ENCODE results near the gene FAM241B.

The FAM241B gene

DNA sequence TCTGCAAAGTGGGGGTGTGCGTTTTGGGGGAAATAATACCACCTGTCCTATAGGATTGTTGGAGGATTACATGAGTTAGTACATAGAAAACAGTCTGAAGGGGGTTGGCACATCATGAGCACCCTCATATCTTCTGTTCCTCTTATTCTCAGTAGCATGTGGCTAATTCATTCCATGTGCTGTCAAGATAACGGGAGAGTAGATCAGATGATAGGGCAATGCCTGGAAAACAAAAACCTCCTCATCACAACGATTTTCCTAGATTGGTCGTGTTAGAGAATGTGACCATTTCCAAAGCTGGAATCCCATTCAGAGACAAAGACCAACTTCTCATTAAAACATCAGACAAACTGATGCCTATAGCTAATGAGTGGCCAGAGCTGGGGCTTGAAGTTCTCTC is 50.6 kb downstream of the FAM241B start:
- Histone ChIP-seq H4K20me1 (ENCODE audit: insufficient read depth, low read length) (no peaks in the 10 kb centered on the region), H3K9me2 (replicated peaks; ENCODE audit: insufficient read depth, low read length) (no peaks in the 10 kb centered on the region), H3K27me3 (replicated peaks; ENCODE audit: insufficient read depth, low read length) (peaks cover 86% of the 10 kb centered on the region), H2AFZ (ENCODE audit: low read length) (no peak overlapping the region), H3K4me3 (ENCODE audit: low read length) (no peak overlapping the region), H3K36me3 (replicated peaks; ENCODE audit: insufficient read depth, low read length) (no peaks in the 10 kb centered on the region), H3K4me2 (ENCODE audit: low read depth, low read length) (no peak overlapping the region), H3K9me3 (replicated peaks; ENCODE audit: insufficient read depth, low read length) (no peaks in the 10 kb centered on the region), H3K4me1 (ENCODE audit: low read length) (no peaks in the 10 kb centered on the region), H3K9ac (ENCODE audit: low read length) (no peak overlapping the region), H3K79me2 (ENCODE audit: low read length) (no peaks in the 10 kb centered on the region), H3F3A (ENCODE audit: insufficient read depth, low read length) (no peaks in the 10 kb centered on the region), H3K27ac (ENCODE audit: low read length) (no peak overlapping the region)
- TF ChIP-seq EZH2 (optimal IDR thresholded peaks at IDR 0.05; ENCODE audit: low read depth, low read length) (no peak), EZH2phosphoT487 (IDR thresholded peaks at IDR 0.05; ENCODE audit: low read length) (no peak)
- TF ChIP-seq, protein P1, sequence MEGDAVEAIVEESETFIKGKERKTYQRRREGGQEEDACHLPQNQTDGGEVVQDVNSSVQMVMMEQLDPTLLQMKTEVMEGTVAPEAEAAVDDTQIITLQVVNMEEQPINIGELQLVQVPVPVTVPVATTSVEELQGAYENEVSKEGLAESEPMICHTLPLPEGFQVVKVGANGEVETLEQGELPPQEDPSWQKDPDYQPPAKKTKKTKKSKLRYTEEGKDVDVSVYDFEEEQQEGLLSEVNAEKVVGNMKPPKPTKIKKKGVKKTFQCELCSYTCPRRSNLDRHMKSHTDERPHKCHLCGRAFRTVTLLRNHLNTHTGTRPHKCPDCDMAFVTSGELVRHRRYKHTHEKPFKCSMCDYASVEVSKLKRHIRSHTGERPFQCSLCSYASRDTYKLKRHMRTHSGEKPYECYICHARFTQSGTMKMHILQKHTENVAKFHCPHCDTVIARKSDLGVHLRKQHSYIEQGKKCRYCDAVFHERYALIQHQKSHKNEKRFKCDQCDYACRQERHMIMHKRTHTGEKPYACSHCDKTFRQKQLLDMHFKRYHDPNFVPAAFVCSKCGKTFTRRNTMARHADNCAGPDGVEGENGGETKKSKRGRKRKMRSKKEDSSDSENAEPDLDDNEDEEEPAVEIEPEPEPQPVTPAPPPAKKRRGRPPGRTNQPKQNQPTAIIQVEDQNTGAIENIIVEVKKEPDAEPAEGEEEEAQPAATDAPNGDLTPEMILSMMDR (IDR thresholded peaks at IDR 0.05; ENCODE audit: low read length) = no peak
- DNase-seq = no peak

DNA sequence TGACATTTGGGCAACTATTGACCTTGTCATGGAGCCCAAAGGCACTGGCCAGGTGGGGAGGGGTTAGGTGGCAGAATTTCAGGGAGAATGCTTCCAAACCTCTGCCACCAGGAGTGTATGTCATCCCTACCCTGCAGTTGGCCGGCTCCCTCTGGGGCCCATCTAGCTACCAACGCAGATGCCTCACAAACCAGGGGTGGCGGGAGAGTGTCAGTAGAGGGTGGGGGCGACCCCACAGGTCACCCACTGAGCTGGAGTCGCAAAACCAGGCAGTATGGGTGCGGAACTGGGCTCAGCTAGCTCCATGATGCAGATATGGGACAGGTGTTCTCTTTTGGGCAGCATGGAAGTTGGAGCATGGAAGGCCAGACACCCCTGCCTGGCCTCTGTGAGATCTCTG is 51.4 kb downstream of the FAM241B start:
- DNase-seq = no peak
- no peaks in the 10 kb centered on the region for H3K36me3 ChIP-seq (replicated peaks; ENCODE audit: insufficient read depth, low read length)
- TF ChIP-seq, protein P1 (IDR thresholded peaks at IDR 0.05; ENCODE audit: low read length) = no peak
- TF ChIP-seq EZH2phosphoT487 (IDR thresholded peaks at IDR 0.05; ENCODE audit: low read length) (no peak), EZH2 (optimal IDR thresholded peaks at IDR 0.05; ENCODE audit: low read depth, low read length) (no peak)
- H3K4me1 ChIP-seq (ENCODE audit: low read length) = no peaks in the 10 kb centered on the region
- peaks cover 94% of the 10 kb centered on the region for H3K27me3 ChIP-seq (replicated peaks; ENCODE audit: insufficient read depth, low read length)
- H3K4me2 ChIP-seq (ENCODE audit: low read depth, low read length) = no peak overlapping the region
- H2AFZ ChIP-seq (ENCODE audit: low read length) = no peak overlapping the region
- H3K9me3 ChIP-seq (replicated peaks; ENCODE audit: insufficient read depth, low read length) = no peaks in the 10 kb centered on the region
- no peaks in the 10 kb centered on the region for H3K79me2 ChIP-seq (ENCODE audit: low read length)
- H3K4me3 ChIP-seq (ENCODE audit: low read length) = no peak overlapping the region
- H3K9me2 ChIP-seq (replicated peaks; ENCODE audit: insufficient read depth, low read length) = no peaks in the 10 kb centered on the region
- H4K20me1 ChIP-seq (ENCODE audit: insufficient read depth, low read length) = no peaks in the 10 kb centered on the region
- no peaks in the 10 kb centered on the region for H3F3A ChIP-seq (ENCODE audit: insufficient read depth, low read length)
- H3K27ac ChIP-seq (ENCODE audit: low read length) = no peak overlapping the region
- H3K9ac ChIP-seq (ENCODE audit: low read length) = no peak overlapping the region

DNA sequence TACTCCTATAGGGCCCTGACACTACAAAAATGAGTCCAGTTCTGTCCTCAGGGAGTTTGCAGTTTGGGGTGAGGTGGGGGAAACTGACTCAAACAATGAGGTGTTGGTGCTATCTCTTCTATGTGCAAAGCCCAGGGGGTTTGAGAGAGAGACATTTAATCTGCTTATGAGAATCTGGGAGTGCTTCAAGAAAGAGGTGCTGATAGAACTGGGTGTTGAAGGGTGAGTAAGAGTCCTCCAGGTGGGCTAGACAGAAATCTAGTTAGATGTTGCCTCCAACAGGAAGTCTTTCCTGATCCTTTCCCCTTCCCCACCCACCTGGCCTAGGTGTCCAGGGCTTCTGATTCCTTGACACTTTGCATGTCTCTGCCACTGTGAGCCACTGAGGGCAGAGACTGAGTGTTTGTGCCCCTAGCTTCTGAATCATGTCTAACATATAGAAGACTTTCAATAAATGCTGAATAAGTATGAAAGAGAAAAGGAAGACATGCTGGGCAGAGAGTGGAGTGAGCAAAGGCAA is 53.0 kb downstream of the FAM241B start:
- Histone ChIP-seq H3K9me3 (replicated peaks; ENCODE audit: insufficient read depth, low read length) (no peaks in the 10 kb centered on the region), H3K4me2 (ENCODE audit: low read depth, low read length) (no peak overlapping the region), H4K20me1 (ENCODE audit: insufficient read depth, low read length) (no peaks in the 10 kb centered on the region), H3K4me1 (ENCODE audit: low read length) (no peaks in the 10 kb centered on the region), H2AFZ (ENCODE audit: low read length) (no peak overlapping the region), H3K4me3 (ENCODE audit: low read length) (no peak overlapping the region), H3K36me3 (replicated peaks; ENCODE audit: insufficient read depth, low read length) (no peaks in the 10 kb centered on the region), H3F3A (ENCODE audit: insufficient read depth, low read length) (no peaks in the 10 kb centered on the region), H3K27ac (ENCODE audit: low read length) (no peak overlapping the region), H3K27me3 (replicated peaks; ENCODE audit: insufficient read depth, low read length) (peaks cover 98% of the 10 kb centered on the region), H3K79me2 (ENCODE audit: low read length) (no peaks in the 10 kb centered on the region), H3K9me2 (replicated peaks; ENCODE audit: insufficient read depth, low read length) (no peaks in the 10 kb centered on the region), H3K9ac (ENCODE audit: low read length) (no peak overlapping the region)
- DNase-seq = no peak
- TF ChIP-seq EZH2phosphoT487 (IDR thresholded peaks at IDR 0.05; ENCODE audit: low read length) (no peak), EZH2 (optimal IDR thresholded peaks at IDR 0.05; ENCODE audit: low read depth, low read length) (no peak)
- TF ChIP-seq, protein P1 (IDR thresholded peaks at IDR 0.05; ENCODE audit: low read length) = no peak

All from MM.1S (cell line).